HG02943 (cell line): Measurements from ENCODE around the gene ITGA6.

Source experiments
- ATAC-seq: cut with Tn5 transposase; IDR thresholded peaks from one replicate; pipeline ENCODE4 v1.9.1; 2021; ENCODE audit warnings: mild to moderate bottlenecking, low read depth, moderate library complexity; ENCODE audit not compliant: unreplicated experiment

ITGA6 gene

GRCh38 chr2:172415865-172416183 lies 11.6 kb upstream of the ITGA6 start:
- no peak for ATAC-seq

- ATAC-seq, result no peak
These were observed 10.8 kb upstream of the ITGA6 start for GRCh38 chr2:172416447-172417058.

GRCh38 chr2:172420216-172420615 lies 7.2 kb upstream of the ITGA6 start:
- ATAC-seq, result no peak

- no peak for ATAC-seq
These were observed 4.2 kb upstream of the ITGA6 start for GRCh38 chr2:172423160-172423559.

- no peak for ATAC-seq
These were observed 2.0 kb upstream of the ITGA6 start for GRCh38 chr2:172425336-172425735.

GRCh38 chr2:172426635-172427255 lies 641 bp upstream of the ITGA6 start:
- ATAC-seq, result no peak

GRCh38 chr2:172427990-172428831 lies 825 bp downstream of the ITGA6 start:
- ATAC-seq, result no peak

GRCh38 chr2:172428832-172429210 lies 1.4 kb downstream of the ITGA6 start:
- no peak for ATAC-seq

- no peak for ATAC-seq
These were observed 2.0 kb downstream of the ITGA6 start for GRCh38 chr2:172429301-172429968.

GRCh38 chr2:172430027-172430426 lies 2.6 kb downstream of the ITGA6 start:
- ATAC-seq, result no peak

GRCh38 chr2:172430678-172431077 lies 3.3 kb downstream of the ITGA6 start:
- ATAC-seq, result no peak

GRCh38 chr2:172431463-172431862 lies 4.1 kb downstream of the ITGA6 start:
- no peak for ATAC-seq

- ATAC-seq, result no peak
These were observed 4.6 kb downstream of the ITGA6 start for GRCh38 chr2:172431993-172432392.

GRCh38 chr2:172433144-172433543 lies 5.8 kb downstream of the ITGA6 start:
- no peak for ATAC-seq

GRCh38 chr2:172434821-172435605 lies 7.6 kb downstream of the ITGA6 start:
- ATAC-seq, result no peak

- no peak for ATAC-seq
These were observed 8.2 kb downstream of the ITGA6 start for GRCh38 chr2:172435606-172435911.

- ATAC-seq, result no peak
These were observed 9.5 kb downstream of the ITGA6 start for GRCh38 chr2:172436889-172437288.

- ATAC-seq, result no peak
These were observed 10.3 kb downstream of the ITGA6 start for GRCh38 chr2:172437419-172438341.

GRCh38 chr2:172438741-172439508 lies 11.5 kb downstream of the ITGA6 start:
- no peak for ATAC-seq
